GM19395 (cell line): ENCODE measurements around the gene MYO9A.

Source experiments
- ATAC-seq: cut with Tn5 transposase; IDR thresholded peaks from one replicate; pipeline ENCODE4 v1.9.1; 2021; ENCODE audit warnings: mild to moderate bottlenecking, moderate library complexity; ENCODE audit not compliant: unreplicated experiment

Gene MYO9A

GRCh38 chr15:71970435-71970834 is 147.5 kb downstream of the MYO9A start:
- ATAC-seq = no peak

- ATAC-seq = no peak
Measured at GRCh38 chr15:71962537-71962936, 155.4 kb downstream of the MYO9A start.

DNA sequence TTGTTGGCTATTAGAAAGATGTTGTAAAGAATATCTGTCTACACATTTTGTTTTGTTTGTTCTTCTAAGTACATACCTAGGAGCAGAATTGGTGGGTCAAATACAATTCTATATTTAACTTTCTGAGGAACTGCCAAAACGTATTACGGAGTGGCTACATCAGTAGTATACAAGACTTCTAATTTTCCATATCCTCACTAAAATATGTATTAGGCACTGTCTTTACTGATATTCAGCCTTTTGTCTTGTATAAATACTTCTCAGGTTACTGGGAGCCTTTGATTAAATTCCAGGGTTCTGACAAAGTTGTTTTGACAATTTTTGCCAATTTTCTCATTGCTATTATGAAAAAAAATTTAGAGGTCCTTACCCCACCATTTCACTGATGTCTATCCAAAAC is 160.9 kb downstream of the MYO9A start:
- no peak for ATAC-seq

GRCh38 chr15:71951134-71951533 is 166.8 kb downstream of the MYO9A start:
- ATAC-seq = no peak

- ATAC-seq = no peak
Measured at GRCh38 chr15:71945012-71945411, 172.9 kb downstream of the MYO9A start.

DNA sequence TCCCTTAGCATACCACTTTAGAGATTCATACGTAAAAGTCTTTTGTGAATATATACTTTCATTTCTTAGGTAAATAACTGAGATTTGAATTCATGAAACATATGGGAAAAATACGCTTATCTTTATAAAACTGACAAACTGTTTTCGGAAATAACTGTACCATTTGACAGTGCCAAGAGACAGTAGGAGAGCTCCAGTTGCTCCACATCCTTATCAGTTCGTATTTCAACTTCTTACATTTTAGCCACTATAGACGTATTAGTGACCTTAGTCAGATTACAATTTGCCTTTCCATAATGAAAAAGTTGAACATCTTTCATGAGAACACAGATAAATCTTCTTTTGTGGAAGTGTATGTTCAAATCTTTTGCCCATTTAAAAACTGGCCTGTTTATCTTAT is 174.1 kb downstream of the MYO9A start:
- ATAC-seq = no peak

DNA sequence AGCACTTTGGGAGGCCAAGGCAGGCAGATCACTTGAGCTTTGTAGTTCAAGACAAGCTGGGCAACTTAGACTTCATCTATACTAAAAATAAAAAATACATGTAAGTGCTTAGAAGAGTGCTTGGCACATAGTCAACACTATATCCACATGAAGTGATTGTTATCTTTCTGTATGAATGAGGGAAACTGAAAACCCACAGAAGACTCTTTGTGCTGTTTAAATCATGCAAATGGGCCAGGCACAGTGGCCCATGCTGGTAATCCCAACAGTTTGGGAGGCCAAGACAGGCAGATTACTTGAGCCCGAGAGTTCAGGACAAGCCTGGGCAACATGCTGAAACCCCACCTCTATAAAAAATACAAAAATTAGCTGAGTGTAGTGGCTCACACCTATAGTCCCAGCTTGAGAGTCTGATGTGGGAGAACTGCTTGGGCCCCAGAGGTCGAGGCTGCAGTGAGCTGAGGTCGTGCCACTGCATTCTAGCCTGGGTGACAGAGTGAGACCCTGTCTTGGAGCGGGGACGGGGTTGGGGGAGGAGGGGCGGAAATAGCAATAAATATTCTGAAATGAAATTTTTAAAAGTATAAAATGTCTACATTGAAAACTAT is 177.9 kb downstream of the MYO9A start:
- no peak for ATAC-seq

GRCh38 chr15:71937650-71938311 is 180.2 kb downstream of the MYO9A start:
- no peak for ATAC-seq

GRCh38 chr15:71934446-71934845 is 183.5 kb downstream of the MYO9A start:
- no peak for ATAC-seq

DNA sequence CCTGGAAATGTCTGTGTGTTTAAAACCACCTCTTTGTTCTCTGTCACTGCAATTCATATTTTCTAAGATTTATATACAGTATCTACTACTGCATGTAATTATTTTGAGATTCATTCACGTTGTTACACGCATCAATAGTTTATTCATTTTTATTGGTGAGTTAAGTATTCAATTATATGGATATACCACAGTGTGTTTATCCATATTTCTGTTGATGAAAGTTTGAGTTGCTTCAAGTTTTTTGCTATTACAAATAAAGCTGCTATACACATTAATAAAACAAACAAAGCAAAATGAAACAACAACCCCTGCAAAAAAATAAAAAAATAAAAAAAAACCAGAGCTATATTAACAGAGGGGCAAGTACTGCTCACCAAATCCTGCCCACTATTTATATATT is 185.3 kb downstream of the MYO9A start:
- no peak for ATAC-seq

GRCh38 chr15:71931261-71931660 is 186.7 kb downstream of the MYO9A start:
- no peak for ATAC-seq

DNA sequence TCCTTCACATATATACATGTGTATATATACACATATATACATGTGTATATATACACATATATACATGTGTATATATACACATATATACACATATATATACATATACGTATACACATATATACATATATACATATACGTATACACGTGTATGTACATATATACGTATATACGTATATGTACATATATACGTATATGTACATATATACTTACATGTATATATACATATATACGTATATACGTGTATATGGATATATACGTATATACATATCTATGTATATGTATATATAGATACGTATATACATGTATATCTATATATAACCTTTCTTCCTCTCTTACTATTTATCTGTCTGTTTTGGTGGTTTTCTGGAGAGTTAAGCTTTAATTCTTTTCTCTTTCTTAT is 192.8 kb downstream of the MYO9A start:
- no peak for ATAC-seq

DNA sequence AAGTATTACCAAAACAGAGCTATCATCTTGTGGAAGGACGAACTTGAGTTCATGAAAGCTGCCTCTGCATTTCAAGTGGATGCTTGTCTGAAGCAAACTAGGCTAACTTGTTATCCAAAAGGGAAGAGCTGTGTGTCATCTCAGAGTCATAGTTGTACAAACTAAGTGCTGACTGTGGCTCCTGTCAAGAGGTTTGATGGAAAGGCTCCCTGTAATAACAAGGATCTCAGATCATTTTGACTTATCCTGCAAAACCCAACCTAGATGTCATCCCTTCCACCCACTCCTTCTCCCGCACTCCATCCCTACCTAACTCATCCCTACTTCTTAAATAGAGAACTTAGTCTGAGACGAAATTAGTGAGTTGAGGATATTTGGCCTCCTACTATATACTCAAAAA is 196.8 kb downstream of the MYO9A start:
- no peak for ATAC-seq

GRCh38 chr15:71920573-71920972 is 197.4 kb downstream of the MYO9A start:
- ATAC-seq = no peak

- ATAC-seq = no peak
Measured at GRCh38 chr15:71916834-71917233, 201.1 kb downstream of the MYO9A start.

DNA sequence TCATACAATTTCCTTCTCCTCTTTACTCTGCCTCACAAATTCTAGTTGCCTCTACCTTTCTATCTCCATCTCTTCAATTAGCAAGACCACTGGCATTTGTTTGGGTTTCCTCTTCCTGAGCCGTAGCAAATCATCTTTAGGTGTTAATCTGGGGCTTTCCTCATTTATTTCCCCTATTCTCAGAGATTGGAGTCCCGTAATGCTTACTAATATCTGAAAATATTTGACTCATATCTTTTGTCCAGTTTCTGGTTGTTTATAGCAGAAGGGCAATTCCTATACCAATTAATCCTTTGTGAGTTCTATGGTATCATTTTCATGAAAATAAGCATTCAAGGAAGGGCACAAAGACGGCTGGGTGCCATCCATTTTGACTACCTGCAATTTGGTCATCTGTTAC is 203.9 kb downstream of the MYO9A start:
- ATAC-seq = no peak

DNA sequence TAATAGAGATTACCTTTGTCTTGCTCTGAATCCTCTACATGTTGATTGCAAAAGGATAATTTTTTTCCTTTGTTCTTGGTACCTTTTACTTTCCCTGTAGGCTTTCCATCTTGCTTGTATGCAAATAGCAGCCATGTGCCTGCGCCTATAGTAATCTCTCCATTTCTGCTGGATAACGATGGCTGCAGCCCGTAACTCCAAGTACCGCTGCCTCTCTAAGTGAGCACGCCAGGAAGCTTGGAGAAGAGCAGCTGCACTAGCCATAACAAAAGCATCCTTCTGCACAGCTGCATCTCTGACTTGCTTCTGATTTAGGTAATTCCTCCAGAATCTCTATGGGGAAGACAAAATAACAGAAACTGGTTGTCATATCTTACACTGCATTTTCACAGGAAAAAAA is 218.3 kb downstream of the MYO9A start:
- ATAC-seq = no peak

GRCh38 chr15:71893691-71894090 is 224.3 kb downstream of the MYO9A start:
- ATAC-seq = no peak

DNA sequence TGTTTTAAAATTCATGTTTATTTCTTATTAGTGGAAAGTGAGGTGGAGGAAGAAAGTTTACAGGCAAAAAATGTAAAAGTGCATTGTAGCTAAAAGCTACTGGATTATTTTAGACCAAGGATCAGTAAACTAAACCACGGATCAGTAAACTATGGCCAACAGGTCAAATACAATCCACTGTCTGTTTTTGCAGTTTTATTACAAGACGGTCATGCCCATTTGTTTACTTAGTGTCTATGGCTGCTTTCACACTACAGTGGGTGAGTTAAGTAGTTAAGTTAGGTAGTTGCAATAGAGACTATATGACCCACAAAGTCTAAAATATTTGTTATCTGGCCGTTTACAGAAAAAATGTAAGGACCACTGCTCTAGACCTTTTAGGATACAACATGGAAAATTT is 225.6 kb downstream of the MYO9A start:
- no peak for ATAC-seq

DNA sequence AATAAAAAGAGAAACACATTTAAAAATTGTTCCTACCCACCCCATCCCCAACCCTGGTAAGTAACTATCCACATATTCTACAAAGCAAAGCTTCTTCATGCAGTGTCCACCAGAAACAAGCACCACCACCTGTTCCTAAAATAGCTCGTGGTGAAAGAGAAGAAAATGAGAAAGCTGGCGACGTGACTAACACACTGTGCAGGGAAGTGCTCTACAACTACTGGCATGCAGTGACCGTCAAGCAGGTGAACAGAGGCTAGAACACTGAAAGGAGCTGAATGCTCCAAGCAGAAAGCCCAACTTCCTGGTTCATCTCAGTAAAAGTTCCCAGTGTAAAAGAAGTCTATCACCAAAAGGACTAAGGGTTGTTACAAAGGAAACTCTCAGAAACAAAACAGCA is 226.9 kb downstream of the MYO9A start:
- ATAC-seq = no peak

DNA sequence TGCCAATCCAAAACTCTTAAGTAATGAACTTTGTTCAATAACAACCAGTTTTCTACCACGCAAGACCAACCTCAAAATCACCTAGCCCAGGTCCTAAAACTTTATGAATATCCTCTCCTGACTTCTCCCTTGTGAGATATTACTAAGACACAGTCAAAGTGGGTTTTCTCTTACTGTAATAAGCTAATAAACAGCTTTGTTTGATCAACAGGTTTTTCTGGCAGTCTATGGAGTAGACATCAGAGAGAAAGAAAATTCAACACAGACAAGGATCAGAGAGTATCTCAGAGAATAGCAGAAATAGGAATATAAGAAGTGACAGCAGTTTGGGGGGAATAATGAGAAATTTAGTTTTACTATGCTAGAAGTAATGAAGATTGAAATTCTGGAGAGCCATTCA is 228.0 kb downstream of the MYO9A start:
- no peak for ATAC-seq

DNA sequence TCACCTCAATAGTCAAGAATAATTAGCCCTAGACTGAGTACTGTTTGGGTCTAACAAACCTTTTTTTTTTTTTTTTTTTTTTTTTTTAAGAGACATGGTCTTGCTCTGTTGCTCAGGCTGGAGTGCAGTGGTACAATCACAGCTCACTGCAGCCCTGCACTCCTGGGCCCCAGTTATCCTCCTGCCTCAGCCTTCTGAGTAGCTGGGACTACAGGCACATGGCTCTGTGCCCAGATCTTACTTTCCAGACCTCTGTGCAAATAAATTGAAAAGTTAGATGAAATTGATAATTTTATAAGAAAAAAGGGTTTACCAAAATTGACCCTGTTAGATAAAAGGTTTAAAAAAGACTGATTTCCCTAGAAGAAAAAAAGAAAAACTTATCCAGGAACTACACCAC is 228.6 kb downstream of the MYO9A start:
- ATAC-seq = no peak

GRCh38 chr15:71888797-71889196 is 229.2 kb downstream of the MYO9A start:
- no peak for ATAC-seq
